GM19468 (cell line): ENCODE results near the gene CGREF1.

Experiments
- ATAC-seq: cut with Tn5 transposase; IDR thresholded peaks from one replicate; pipeline ENCODE4 v1.9.1; 2021; ENCODE audit warnings: mild to moderate bottlenecking, moderate library complexity, moderate number of reproducible peaks; ENCODE audit not compliant: unreplicated experiment; ENCODE audit errors: extremely low read depth

Gene CGREF1

GRCh38 chr2:27118525-27119329, at the start of gene CGREF1:
TSS of gene CGREF1 (minus strand) at chr2:27119128. CDS start at chr2:27104366, 14,762 bp downstream.
- no peak for ATAC-seq

GRCh38 chr2:27164960-27165763, 46.2 kb upstream of the CGREF1 start:
- ATAC-seq, result no peak

GRCh38 chr2:27162151-27163121, 43.5 kb upstream of the CGREF1 start:
- no peak for ATAC-seq

GRCh38 chr2:27160191-27160590, 41.3 kb upstream of the CGREF1 start:
- ATAC-seq, result no peak

- no peak for ATAC-seq
These were observed 40.3 kb upstream of the CGREF1 start for GRCh38 chr2:27159271-27159670.

- ATAC-seq, result no peak
These were observed 39.5 kb upstream of the CGREF1 start for GRCh38 chr2:27158468-27158867.

- ATAC-seq, result no peak
These were observed 36.2 kb upstream of the CGREF1 start for GRCh38 chr2:27155069-27155520.

GRCh38 chr2:27154488-27154887, 35.6 kb upstream of the CGREF1 start:
- ATAC-seq, result no peak

- no peak for ATAC-seq
These were observed 34.0 kb upstream of the CGREF1 start for GRCh38 chr2:27152796-27153464.

GRCh38 chr2:27152102-27152795, 33.3 kb upstream of the CGREF1 start:
- no peak for ATAC-seq

- ATAC-seq, result no peak
These were observed 31.8 kb upstream of the CGREF1 start for GRCh38 chr2:27150639-27151230.

- no peak for ATAC-seq
These were observed 30.9 kb upstream of the CGREF1 start for GRCh38 chr2:27149570-27150405.

- no peak for ATAC-seq
These were observed 30.0 kb upstream of the CGREF1 start, which contains the start of gene TCF23 for GRCh38 chr2:27148801-27149439. TSS of gene TCF23 (plus strand) at chr2:27149004. CDS start at chr2:27149134, 130 bp downstream.

GRCh38 chr2:27147935-27148334, 29.0 kb upstream of the CGREF1 start:
- ATAC-seq, result no peak

- no peak for ATAC-seq
These were observed 26.8 kb upstream of the CGREF1 start for GRCh38 chr2:27145682-27146081.

- ATAC-seq, result no peak
These were observed 24.4 kb upstream of the CGREF1 start for GRCh38 chr2:27143285-27143684.

GRCh38 chr2:27139310-27139709, 20.4 kb upstream of the CGREF1 start, which contains the start of gene PRR30:
TSS of gene PRR30 (minus strand) at chr2:27139410. CDS start at chr2:27138329, 1,081 bp downstream.
- no peak for ATAC-seq
